GDM1 (cell line): ENCODE measurements around the gene TMEM214.

Experiments used
- DNase-seq: peaks from one replicate; lab custom pipeline; 2025; lab: John Stamatoyannopoulos, UW

The TMEM214 gene

GRCh38 chr2:27040282-27040681, 7.5 kb downstream of the TMEM214 start:
- no peak for DNase-seq

GRCh38 chr2:27041752-27042151, 9.0 kb downstream of the TMEM214 start:
- DNase-seq, result no peak

- DNase-seq, result no peak
These were observed 9.4 kb downstream of the TMEM214 start for GRCh38 chr2:27042159-27042661.

GRCh38 chr2:27042985-27043634, 10.3 kb downstream of the TMEM214 start:
- no peak for DNase-seq

- no peak for DNase-seq
These were observed 16.9 kb downstream of the TMEM214 start for GRCh38 chr2:27049422-27050280.

- peak; percentile 87 for DNase-seq
These were observed 17.7 kb downstream of the TMEM214 start for GRCh38 chr2:27050281-27050995.

GRCh38 chr2:27050996-27051901, 18.5 kb downstream of the TMEM214 start, which contains the start of gene AGBL5:
Gene AGBL5 (plus strand): TSS chr2:27051668. CDS start chr2:27052959, 1,291 bp downstream.
- peak; percentile 91 for DNase-seq

- no peak for DNase-seq
These were observed 19.3 kb downstream of the TMEM214 start for GRCh38 chr2:27051902-27052645.

GRCh38 chr2:27053321-27053720, 20.6 kb downstream of the TMEM214 start:
- no peak for DNase-seq

GRCh38 chr2:27053776-27054175, 21.0 kb downstream of the TMEM214 start:
- no peak for DNase-seq

GRCh38 chr2:27054721-27055120, 22.0 kb downstream of the TMEM214 start:
- no peak for DNase-seq

GRCh38 chr2:27057184-27057583, 24.4 kb downstream of the TMEM214 start:
- DNase-seq, result no peak

- DNase-seq, result no peak
These were observed 25.4 kb downstream of the TMEM214 start for GRCh38 chr2:27058210-27058609.

- no peak for DNase-seq
These were observed 26.5 kb downstream of the TMEM214 start for GRCh38 chr2:27059141-27059820.

- no peak for DNase-seq
These were observed 27.6 kb downstream of the TMEM214 start for GRCh38 chr2:27060323-27060722.

- DNase-seq, result no peak
These were observed 32.4 kb downstream of the TMEM214 start for GRCh38 chr2:27065128-27065527.

- no peak for DNase-seq
These were observed 34.6 kb downstream of the TMEM214 start for GRCh38 chr2:27067385-27067784.

- no peak for DNase-seq
These were observed 36.7 kb downstream of the TMEM214 start for GRCh38 chr2:27069436-27069835.

GRCh38 chr2:27069961-27070618, 37.3 kb downstream of the TMEM214 start:
- DNase-seq, result no peak
